ENCODE measurements around the gene TUBB3.
"Not testable (repeated sequence)": the region's sequence is repeated elsewhere in the genome, so short reads cannot be mapped to it uniquely, and the experiment has no call there.

The TUBB3 gene

DNA sequence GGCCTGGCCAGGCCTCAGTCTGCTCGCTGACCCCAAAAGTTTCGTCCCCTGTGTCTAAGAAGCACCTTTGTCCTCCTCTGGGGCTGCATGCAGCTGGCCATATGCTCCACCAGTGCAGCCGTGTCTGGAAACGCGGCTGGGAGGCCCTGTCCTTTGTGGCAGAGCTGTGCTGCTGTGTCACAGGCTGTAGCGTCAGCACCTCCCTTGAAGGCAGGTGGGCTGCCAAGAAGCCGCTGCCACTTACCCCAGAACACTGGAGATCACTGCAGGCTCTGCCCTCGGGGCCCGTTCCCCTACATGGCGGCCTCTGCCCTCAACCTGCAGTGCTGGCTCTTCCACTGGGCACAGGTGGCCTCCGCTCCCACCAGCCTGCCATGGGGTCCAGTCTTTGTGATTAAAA, 20.2 kb upstream of the TUBB3 start:
- no peak for DNase-seq (ENCODE audit: low spot score)

DNA sequence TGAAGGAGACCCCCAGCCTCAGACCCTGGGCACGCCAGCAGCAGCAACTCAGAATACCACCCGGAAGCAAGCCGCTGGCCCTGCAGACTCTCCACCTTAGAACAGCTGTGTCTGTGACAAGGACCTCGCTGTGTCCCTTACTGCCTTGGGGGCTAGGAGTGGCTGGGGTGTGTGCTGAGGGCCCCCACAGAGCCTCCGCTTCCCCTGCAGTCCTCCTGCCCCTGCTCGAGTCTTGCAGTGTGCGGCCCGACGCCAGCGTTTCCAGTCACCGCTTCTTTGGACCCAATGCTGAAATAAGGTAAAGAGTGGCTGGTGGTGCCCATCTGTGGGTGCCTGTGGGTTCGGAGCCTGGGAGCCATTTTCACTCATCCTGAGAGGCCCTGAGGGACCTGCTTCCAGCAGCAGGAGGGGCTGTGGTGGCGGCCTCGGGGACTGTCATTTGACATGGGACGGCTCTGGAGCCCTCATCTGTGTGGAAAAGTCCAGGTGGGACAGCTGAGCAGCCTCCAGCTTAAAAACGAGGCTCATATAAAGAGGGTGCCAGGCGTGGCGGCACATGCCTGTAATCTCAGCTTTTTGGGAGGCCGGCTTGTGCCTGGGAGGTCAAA, 19.1 kb upstream of the TUBB3 start:
- no peak for DNase-seq (ENCODE audit: low spot score)

DNA sequence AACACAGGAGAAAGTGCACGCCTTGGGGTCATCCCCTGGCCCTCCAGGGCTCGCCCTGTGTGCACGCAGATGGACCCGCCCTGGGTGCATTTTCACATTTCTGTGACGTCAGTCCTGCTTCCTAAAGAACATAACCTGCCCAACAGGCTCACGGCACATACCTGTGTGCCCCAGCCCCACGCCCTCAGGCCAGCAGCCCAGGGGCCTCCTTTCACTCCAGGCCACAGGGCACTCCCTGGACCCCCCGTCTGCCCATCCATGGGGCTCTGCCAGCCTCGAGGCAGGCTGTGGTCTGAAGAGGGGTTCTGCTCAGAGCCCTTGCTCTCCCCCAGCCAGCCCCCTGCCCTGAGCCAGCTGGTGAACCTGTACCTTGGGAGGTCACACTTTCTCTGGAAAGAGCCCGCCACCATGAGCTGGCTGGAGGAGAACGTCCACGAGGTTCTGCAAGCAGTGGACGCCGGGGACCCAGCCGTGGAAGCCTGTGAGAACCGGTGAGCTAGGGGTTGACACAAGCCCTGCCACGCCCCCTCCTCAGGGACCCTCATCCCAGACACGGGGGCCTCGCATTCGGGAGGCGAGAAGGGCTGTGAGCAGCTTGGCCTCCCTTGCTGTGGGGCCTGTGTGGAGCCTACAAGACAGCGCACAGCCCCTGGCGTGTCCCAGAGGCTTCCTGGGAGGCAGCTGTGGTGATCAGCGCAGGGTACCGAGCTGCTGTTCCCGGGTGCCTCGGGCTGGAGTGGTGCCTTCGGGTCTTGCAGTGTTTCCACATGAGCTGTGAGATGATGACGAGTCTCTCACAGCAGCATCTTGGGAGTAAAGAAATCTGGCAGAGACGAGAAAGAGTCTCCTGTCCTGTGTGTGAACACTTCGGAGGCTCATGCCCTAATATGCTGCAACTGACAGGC, 18.3 kb upstream of the TUBB3 start:
- no peak for DNase-seq (ENCODE audit: low spot score)

DNA sequence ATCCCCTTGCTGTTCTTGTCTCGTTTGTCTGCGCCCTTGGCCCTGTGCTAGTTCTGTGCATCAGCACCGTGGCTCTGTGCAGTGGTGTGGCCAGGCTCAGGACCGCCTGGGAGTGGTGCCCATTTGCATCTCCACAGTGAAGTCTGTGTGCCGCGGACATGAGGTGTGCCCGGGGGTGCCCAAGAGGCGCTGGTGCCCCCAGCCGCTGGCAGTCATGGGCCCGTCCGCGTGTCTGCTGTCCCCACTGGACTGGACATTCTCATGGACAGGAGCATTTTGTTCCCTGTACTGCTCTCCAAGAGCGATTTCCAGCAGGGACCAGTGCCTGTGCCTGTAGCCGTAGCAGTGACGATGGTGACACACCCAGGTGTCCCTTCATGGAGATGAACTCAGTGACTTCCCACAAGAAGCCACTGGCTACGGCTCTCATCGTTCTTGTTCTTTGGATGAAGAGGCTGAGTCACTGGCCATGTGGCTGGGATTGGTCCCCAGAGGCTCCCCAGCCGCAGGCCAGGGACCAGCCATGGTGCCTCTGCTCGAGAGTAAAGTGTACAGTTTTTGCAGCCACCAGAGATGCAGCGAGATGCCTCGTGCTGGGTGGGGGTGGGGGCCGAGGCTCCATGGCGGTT, 17.5 kb upstream of the TUBB3 start:
- no peak for DNase-seq (ENCODE audit: low spot score)

DNA sequence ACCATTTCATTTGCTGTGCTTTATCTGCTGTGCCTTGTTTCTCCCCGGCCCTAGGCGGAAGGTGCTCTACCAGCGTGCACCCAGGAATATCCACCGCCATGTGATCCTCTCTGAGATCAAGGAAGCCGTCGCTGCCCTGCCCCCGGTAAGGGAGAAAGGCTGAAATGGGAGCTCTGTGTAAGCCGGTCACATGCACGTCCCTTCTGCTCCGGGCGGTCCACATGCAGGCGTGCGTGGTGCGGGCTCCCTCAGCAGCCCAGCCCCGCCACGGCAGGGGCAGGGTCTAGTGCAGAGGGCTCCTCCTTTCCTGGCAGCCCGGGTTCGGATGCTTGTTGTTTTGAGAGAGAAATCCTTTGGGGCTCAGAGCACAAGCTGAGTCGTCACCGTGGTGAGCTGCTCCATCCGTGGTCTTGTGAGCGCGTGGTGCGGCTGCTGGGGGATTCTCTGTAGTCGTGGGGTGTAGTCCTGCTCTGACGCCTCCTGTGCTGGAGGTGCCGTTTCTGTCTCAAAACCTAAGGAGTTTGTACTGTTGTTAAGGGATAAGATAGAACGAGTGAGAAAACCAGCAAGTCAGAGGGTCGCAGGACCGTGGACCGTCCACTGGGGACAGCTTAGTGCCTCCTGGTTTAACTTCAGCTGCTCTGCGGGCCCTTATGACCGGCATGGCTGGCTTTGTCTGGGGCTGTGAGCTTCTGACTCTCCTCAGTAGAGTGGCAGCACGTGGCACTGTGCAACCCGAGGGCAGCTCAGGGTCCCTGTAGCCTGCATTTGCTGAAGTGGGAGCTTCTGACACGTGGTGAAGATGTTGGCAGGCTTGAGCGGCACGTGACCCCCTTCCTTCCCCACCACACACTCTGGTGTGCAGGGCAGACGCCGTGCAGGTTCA, 16.8 kb upstream of the TUBB3 start:
- DNase-seq (ENCODE audit: low spot score), result no peak

DNA sequence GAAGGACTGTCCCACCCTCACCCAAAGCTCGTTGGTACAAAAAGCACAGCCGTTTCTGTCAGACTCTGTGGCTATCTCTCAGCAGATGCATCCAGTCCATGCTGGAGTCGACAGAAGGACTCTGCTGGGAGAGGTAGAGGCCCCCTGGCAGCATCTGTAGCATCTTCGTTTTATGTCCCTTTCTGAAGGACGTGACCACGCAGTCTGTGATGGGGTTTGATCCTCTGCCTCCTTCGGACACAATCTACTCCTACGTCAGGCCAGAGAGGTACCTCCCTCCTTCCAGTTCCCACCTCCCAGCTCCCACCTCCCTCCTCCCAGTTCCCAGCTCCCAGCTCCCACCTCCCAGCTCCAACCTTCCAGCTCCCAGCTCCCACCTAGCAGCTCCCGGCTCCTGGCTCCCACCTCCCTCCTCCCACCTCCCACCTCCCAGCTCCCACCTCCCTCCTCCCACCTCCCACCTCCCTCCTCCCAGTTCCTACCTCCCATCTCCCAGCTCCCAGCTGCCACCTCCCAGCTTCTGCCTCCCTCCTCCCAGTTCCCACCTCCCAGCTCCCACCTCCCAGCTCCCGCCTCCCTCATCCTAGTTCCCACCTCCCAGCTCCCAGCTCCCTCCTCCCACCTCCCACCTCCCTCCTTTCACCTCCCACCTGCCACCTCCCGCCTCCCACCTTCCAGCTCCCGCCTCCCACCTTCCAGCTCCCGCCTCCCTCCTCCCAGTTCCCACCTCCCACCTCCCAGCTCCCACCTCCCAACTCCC, 15.9 kb upstream of the TUBB3 start:
- no peak for DNase-seq (ENCODE audit: low spot score)

DNA sequence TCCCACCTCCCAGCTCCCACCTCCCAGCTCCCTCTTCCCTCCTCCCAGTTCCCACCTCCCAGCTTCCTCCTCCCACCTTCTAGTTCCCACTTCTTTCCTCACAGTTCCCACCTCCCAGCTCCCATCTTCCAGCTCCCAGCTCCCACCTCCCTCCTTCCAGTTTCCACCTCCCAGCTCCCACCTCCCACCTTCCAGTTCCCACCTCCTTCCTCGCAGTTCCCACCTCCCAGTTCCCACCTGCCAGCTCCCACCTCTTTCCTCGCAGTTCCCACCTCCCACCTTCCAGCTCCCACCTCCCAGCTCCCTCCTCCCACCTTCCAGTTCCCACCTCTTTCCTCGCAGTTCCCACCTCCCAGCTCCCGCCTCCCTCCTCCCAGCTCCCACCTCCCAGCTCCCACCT, 14.9 kb upstream of the TUBB3 start:
- no peak for DNase-seq (ENCODE audit: low spot score)

DNA sequence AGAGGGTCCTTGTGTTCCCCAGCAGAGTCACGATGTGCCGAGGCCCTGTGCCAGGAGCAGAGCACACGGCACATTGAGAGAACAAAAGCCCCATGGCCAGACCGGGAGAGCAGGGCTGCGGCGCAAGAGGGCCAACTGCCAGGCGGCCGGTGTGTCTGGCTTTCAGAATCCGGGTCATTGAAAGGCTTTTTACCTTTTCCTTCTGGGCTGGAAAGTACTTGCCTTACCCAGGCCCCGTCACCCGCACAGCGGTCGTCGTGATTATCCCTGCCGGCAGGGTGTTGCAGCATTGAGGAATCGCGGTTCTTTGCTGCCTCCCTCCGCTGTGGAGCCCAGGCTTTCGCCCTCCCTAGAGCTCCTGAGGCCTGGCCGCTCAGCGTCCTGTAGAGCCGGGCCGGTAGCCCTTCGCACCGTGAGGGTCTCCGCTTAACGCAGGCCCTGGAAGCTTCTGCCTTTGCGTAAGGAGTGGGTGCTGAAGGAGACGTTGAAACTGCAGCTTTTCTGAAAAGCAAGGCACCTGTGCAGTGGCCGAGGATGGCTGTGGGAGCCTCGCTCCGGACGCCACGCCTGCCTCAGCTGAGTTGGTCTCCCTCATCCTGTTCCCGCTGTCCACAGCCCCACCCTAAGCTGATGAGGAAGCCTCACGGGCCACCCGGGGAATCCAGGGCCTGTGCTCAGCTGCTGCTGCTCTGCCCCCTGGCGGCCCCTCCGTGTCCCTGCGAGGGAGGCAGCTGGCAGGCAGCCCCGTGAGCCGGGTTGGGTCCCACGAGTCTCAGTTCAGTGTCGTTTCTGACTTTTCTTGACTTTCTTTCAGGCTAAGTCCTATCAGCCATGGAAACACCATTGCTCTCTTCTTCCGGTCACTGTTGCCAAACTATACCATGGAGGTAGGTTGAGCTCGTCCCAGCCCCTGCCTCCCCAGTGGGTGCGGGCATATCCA, 13.1 kb upstream of the TUBB3 start:
- DNase-seq (ENCODE audit: low spot score), result peak; percentile 94

DNA sequence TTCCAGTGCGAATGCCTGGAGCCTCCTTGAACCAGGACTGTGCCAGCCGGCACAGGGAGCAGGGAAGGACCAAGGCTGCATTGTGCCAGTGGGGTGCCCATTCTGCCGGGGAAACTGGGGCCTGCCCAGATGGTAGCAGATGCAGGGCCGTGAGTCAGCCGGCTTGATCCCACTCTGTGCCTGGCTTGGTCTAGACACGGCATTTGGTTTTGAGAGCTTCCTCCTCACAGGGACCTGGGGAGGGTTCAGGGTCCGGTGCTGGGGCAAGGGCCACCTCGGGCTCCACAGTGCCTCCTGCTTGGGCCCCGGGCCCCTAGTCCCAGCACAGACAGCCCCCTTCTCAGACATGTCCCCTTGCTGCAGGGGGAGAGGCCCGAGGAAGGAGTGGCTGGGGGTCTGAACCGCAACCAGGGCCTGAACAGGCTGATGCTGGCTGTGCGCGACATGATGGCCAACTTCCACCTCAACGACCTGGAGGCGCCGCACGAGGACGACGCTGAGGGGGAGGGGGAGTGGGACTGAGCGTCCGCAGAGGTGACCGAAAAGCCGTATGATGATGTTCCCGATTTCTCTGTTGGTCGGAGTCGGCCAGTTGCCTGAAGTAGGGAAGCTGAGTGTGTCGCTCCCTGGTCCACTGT, 12.3 kb upstream of the TUBB3 start:
- no peak for DNase-seq (ENCODE audit: low spot score)

DNA sequence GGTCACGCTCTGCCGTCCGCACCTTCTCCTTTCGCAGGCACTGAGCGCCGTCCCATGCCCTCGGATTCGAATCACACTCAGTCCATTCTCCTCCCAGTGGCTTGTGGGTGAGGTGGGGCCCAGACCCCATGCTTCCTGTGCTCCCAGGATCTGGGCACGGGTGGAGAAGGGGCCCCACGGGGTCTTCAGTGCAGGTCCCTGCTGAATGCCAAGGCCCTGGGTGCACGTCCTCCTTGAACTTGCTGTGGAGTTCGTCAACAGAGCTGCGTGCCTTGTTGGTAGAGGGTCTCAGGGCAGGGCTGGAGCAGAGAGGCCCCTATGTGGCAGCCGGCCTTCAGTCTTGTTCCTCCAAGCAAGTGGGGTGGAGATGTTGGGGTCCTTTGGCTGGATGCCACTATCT, 11.8 kb upstream of the TUBB3 start:
- no peak for DNase-seq (ENCODE audit: low spot score)

DNA sequence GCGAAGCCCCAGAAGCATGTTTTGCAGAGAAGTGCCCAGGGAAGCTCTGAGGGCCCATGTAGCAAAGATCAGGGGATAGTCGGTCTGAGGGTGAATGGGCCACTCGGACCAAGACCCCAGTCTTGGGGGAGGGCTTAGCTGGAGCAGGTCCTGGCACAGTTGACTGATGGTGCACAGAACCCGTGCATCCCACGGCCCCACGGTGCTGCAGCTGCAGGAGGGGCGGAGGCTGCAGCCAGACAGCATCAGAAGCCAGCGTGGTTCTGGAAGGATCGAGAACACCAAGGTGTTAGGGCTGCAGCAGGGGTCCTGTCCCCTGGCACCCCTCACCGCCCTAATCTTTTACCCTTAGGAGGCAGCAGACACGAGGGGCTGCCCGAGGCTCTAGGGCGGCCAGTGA, 11.0 kb upstream of the TUBB3 start:
- DNase-seq (ENCODE audit: low spot score), result no peak

DNA sequence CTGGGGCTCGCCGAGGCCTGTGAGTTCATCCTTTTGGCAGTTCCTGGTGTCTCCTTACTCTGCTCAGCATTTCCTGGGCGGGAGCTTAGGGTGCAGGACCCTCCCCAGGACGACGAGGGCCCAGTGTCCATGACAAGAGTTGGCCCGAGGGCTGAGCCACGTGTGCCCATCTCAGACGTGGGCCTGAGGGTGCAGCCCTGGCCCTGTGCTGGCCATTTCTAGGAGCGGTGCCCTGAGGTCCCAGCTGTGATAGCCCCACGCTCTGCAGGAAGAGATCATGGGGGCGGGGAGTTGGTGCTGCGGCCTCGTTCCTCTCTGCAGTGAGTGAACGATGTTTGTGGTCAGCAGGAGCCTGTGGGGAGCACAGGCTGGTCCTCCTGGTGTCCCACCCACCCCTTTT, 10.5 kb upstream of the TUBB3 start:
- DNase-seq (ENCODE audit: low spot score), result no peak

DNA sequence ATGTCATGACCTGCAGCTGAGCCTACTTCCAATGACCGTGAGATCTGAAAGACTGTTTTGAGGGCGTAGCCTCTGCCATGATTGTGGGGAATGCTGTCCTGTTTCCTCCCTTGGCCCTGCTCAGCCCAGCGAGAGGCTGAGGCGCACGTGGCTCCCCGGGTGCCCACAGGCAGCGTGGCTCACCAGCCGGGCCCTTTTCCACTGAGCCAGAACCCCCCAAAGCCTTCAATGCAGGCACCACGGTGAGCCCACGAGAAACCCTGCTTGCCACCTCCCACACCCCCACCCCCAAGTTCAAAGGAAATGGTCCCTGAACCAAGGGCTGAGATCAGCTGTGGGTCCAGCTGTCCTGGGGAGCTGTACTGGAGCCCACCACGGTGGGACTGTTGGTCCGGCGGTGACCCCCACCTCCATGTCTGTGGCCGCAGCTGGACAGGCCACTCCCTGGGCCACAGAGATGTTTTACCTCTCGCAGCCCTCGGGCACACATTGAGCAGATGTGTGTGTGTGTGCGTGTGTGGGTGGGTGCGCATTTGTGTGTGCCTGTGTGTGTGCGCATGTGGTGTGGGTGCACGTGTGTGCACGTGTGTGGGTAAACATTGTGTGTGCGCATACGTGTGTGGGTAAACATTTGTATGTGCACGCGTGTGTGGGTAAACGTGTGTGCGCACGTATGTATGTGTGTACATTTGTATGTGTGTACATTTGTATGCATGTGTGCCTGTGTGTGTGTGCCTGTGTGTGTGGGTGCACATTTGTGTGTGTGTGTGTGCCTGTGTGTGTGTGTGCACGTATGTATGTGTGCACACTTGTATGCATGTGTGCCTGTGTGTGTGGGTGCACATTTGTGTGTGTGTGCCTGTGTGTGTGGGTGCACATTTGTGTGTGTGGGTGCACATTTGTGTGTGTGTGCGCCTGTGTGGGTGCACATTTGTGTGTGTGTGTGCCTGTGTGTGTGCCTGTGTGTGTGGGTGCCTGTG, 9.4 kb upstream of the TUBB3 start:
- no peak for DNase-seq (ENCODE audit: low spot score)

DNA sequence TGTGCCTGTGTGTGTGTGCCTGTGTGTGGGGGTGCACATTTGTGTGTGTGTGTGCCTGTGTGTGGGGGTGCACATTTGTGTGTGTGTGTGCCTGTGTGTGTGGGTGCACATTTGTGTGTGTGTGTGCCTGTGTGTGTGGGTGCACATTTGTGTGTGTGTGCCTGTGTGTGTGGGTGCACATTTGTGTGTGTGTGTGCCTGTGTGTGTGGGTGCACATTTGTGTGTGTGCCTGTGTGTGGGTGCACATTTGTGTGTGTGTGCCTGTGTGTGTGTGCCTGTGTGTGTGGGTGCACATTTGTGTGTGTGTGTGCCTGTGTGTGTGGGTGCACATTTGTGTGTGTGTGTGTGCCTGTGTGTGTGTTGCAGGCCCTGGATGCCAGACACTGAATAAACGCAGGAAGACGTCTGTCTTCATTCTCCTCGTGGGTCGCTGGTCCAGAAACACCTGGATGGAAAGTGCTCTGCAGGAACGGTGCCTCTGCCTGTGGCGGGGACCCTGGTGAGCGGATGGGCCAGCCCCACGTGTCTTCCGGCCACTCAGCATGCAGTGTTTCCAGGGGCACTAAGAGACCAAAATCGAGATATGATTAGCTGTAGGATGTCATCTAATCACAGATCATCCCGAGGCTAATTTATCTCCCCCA, 8.4 kb upstream of the TUBB3 start:
- DNase-seq (ENCODE audit: low spot score), result not testable (repeated sequence)

DNA sequence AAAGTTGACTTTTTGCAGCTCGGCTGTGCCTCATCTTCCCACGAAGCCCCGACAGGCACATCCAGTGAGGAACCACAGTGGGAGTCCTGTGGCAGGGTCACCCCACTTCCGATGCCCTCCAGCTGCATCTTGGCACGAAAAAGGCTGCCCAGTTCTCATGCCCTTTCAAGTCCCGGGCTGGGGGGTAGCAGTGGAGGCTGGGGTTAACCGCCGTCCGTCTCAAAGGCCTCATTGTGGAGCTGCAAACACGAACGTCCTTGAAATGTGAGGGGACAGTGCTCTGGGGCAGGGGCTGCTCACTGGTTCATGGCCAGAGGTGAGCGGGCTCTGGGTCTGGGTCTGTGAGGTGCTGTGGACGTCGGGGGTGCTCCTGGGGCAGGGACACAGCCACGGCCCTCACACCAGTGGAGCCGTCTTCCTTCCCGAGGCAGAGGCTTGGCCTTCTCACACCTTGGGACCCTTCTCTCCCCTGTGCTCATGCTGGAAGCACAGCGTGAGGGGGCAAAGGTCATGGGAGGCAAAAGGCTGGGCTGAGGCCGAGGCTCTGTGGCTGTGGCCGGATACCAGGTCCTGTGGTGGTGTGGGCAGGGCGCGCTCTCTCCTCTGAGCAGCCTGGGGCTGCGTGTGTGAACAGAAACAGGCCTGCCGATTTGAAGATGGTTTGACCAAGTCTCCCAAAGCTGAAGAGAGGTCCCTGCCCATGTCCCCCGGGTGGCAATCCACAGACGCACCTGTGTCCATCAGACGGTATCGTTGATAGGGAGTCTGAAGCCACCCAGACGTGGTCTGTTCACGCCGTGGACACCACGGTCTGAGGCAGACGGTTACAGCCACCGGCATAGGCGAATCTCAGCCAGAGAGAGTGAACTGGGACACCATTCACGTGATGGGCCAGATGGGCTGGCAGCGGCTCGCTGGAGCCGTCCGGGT, 7.6 kb upstream of the TUBB3 start:
- no peak for DNase-seq (ENCODE audit: low spot score)

DNA sequence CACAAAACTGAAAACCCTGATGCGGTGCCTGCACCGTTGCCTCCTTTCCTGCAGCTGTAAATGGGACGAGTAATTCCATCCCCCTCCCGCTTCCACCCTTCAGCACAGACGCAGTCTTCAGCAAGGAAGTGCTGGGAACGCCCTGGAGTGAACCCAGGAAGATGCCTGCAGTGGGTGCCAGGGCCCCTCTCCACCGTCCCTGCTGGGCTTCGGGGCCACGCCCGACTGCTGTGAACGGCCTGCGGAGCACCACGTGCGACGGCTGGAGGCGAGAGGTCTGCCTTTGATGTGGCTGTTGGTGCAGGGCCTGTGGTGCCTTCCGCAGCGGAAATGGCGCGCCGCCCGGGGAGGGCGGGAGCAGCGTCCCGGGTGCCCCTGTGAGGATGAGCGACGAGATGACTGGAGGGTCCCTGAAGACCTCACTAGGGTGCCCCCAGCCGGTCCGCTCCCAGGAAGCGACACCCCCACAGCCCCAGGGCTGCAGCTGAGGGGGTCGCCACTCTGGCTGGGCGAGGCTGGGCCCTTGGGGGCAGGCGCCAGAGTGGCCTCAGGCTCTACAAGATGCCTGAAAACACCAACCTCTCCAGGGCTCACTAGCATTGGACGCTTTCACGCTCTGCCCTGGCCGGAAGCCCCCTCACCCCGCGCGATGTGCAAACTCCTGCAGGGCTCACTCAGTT, 5.2 kb upstream of the TUBB3 start:
- DNase-seq (ENCODE audit: low spot score), result peak; percentile 57

Data from iPS-NIHi11 (cell line).